Omental fat pad (tissue), 4 donors: ENCODE measurements around the gene SPSB3. TPM values are rescaled to one million over a fixed set of nuclear protein-coding genes. Genes with fewer than 3 reads are reported as not detected.

Experiments
- ATAC-seq: fragments of 150-250 bp; one replicate; pipeline ENCODE4 v1.9.1; 2016; ENCODE audit warnings: mild to moderate bottlenecking, moderate library complexity; ENCODE audit not compliant: low FRiP score
- DNase-seq: peaks from one replicate; pipeline ENCODE4 v3.0.0-alpha.2; 2019; ENCODE audit warnings: low spot score
- total RNA-seq, 4 donors: library from RNA; depleted of rRNA; stranded (reverse); fragments of >200 nt; gene quantifications; one replicate each; pipeline ENCODE4 v1.1.0, GENCODE V29; 2016
- TF ChIP-seq, protein P1 (sequence below), 3 donors: fragments of 450-650 bp; IDR thresholded peaks; one replicate each; pipeline ENCODE4 v1.5.1; 2016 to 2017; ENCODE audit warnings: antibody characterized with exemption in 3 of 3, mild to moderate bottlenecking in 3 of 3, moderate library complexity in 2 of 3

SPSB3 gene
- 10 to 100 TPM; 39.5 to 88.1 (median 50.7) TPM for total RNA-seq

- DNase-seq, result peak; percentile 94
- TF ChIP-seq, protein P1, sequence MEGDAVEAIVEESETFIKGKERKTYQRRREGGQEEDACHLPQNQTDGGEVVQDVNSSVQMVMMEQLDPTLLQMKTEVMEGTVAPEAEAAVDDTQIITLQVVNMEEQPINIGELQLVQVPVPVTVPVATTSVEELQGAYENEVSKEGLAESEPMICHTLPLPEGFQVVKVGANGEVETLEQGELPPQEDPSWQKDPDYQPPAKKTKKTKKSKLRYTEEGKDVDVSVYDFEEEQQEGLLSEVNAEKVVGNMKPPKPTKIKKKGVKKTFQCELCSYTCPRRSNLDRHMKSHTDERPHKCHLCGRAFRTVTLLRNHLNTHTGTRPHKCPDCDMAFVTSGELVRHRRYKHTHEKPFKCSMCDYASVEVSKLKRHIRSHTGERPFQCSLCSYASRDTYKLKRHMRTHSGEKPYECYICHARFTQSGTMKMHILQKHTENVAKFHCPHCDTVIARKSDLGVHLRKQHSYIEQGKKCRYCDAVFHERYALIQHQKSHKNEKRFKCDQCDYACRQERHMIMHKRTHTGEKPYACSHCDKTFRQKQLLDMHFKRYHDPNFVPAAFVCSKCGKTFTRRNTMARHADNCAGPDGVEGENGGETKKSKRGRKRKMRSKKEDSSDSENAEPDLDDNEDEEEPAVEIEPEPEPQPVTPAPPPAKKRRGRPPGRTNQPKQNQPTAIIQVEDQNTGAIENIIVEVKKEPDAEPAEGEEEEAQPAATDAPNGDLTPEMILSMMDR (IDR thresholded peaks at IDR 0.05), result no peak
- peak; percentile 97 for ATAC-seq
Measured at GRCh38 chr16:1782408-1783264, at the start of gene SPSB3, which contains the start of gene NUBP2. Gene SPSB3, minus strand, starts transcription at chr16:1782571. Its CDS starts 1,088 bp downstream, at chr16:1781483. Gene NUBP2, plus strand, starts transcription at chr16:1782960. Its CDS starts 61 bp downstream, at chr16:1783021.

DNA sequence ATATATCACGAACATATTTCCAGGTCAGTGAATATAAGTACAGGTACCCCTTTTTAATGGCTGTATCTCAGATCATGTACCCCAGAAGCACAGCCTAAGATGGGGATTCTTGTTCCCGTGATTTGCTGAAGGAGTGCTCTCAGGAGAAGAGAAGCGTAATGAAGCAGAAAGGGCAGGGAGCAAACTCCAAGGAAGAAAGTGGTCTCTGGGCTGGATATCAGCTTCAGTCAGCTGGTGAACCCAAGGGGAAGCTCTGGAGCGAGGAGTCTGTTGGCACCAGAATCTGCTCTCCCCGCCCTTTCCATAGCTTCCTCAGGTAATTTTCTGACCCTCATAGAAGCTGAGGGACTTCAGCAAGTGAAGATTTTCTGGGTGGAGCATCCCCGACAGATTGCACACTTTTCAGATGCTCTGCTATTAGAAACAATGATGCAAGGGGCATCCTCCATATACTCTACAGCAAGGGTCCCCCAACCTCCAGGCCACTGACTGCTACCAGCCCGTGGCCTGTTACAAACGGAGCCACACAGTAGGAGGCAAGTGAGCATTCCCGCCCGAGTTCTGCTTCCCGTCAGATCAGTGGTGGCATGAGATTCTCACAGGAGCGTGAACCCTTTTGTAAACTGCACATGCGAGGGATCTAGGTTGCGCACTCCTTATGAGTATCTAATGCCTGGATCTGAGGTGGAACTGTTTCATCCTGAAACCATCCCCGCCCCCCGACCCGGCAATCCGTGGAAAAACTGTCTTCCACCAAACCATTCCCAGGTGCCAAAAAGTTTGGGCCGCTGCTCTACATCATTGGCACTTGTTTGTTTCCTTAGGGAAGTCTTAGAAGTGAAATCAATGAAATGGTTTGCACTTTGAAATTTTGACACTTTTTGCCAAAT lies 49.1 kb upstream of the SPSB3 start:
- TF ChIP-seq, protein P1 (IDR thresholded peaks at IDR 0.05), result no peak
- ATAC-seq (no peak), DNase-seq (no peak)

DNA sequence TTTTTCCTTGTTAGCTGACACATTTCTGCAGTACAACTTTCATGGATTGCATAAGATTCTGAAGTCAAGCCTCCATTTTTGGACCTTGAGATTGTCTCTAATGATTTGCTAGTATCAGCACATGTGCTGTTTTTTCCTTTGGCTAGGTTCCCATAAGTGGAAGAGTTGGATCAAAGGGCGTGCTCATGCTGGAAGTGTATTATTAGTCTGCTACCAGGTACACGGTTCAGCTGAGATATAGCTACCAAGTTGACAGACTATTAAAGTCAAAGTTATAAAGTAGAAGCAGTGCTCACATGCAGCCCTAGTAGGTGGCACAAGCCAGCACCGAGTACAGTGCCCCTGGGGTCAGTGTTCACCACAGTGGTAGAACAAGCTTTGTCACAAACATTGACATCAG lies 47.8 kb upstream of the SPSB3 start:
- ATAC-seq (no peak), DNase-seq (no peak)
- TF ChIP-seq, protein P1 (IDR thresholded peaks at IDR 0.05), result no peak

DNA sequence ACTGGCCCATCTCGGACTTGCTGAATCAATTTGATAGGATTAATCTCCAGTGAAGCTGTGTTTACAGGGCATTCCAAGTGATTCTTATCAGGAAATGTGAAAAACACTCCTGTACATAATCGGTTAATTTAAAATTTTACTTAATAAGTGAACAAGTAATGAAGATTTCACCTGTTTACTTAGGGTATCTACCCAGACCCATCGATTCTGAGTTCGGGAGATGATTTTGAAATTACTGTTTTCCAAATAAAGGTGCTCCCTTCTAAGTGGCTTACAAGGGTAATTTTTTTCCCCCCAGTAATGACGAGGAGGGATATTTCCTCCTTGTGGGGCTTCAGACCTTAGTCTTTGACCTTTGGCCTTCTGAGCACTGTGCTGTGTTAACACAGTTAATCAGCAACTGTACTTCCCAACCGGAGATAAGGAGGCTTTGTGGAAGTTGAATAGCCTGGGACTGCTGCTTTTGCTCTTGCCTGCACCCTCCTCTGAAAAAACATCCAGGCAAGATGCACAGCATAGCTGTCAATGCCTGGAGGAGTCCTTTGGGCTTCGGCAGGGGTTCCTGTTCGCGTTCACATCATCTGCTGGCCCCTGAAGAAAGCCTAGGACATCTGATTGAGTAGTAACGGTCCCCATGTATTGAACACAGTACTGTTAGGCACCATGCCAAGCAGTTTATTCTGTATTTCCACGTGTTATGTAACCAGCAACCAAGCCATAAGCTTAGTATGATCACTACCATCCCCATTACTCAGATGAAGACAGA lies 46.5 kb upstream of the SPSB3 start:
- ATAC-seq (no peak), DNase-seq (no peak)
- TF ChIP-seq, protein P1 (IDR thresholded peaks at IDR 0.05), result no peak

DNA sequence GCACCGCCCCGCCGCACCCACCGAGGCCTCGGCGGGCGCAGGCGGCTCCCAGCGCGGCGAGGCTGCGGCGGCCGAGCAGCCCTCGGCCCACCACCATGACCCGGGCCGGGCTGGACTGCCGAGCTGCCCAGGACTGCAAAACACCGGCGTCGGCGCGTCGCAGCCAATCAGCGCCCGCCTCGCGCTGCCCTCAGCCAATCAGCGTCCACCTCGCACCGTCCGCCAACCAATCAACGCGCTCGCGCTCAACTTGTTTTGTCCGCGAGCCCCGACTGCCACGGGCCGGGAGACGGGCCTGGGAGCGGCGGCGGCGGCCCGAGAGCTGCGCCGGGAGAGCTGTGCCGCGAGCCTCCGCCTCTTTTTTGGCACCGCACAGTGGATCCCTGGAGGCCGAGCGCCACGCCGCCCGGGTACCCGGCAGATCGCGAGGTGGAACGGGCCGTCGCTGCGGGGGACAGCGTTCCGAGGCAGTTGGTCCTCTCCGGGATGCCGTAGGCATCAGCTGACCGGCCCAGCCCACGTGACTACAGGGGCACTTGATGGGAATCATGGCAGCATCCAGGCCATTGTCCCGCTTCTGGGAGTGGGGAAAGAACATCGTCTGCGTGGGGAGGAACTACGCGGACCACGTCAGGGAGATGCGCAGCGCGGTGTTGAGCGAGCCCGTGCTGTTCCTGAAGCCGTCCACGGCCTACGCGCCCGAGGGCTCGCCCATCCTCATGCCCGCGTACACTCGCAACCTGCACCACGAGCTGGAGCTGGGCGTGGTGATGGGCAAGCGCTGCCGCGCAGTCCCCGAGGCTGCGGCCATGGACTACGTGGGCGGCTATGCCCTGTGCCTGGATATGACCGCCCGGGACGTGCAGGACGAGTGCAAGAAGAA lies 44.6 kb upstream of the SPSB3 start, which contains the start of the genes FAHD1 and HAGH:
Gene FAHD1 (plus strand): TSS at position 516 of the 883 bp plus-strand sequence. CDS start 33 bp downstream, at position 549.
Gene HAGH (minus strand): TSS at position 135 of the 883 bp plus-strand sequence. CDS start 38 bp downstream, at position 97.
- peak; percentile 92 for DNase-seq
- TF ChIP-seq, protein P1 (IDR thresholded peaks at IDR 0.05), result no peak
- peak; percentile 90 for ATAC-seq
